Endothelial cell of coronary artery (primary cell): ENCODE results near the gene KLHDC4. TPM values are rescaled to one million over a fixed set of nuclear protein-coding genes. Genes with fewer than 3 reads are reported as not detected.

Experiments used
- total RNA-seq: library from RNA; depleted of rRNA; stranded (reverse); fragments of >200 nt; gene quantifications from 2 replicates; pipeline ENCODE4 v1.2.3, GENCODE V29; 2014

The KLHDC4 gene
- total RNA-seq: 27.6 and 29.0 TPM in 2 replicates

GRCh38 chr16:87765776-87766484, at the start of gene KLHDC4:
Gene KLHDC4 (minus strand): TSS chr16:87765986. CDS start chr16:87765890, 96 bp downstream.

Other genes starting within 250 kb of the KLHDC4 start
- gene JPH3, start 163.5 kb downstream of the KLHDC4 start, total RNA-seq: under 0.01 TPM in 1 of 2 replicates, not detected in the other
- 5.9 and 27.4 TPM in 2 replicates for gene SLC7A5, start 103.5 kb upstream of the KLHDC4 start, total RNA-seq
- not detected in 2 replicates for gene CA5A, start 170.5 kb upstream of the KLHDC4 start, total RNA-seq
- 15.3 and 20.9 TPM in 2 replicates for gene BANP, start 185.4 kb upstream of the KLHDC4 start, total RNA-seq